ENCODE measurements around the gene PRICKLE3.
"Not testable (repeated sequence)": the region's sequence is repeated elsewhere in the genome, so short reads cannot be mapped to it uniquely, and the experiment has no call there.

The PRICKLE3 gene

GRCh38 chrX:49161632-49162031, 24.5 kb downstream of the PRICKLE3 start:
- Histone ChIP-seq H3K9me3 (ENCODE audit: control insufficient read depth, low read length) (no peaks in the 10 kb centered on the region), H3K4me1 (ENCODE audit: control insufficient read depth, insufficient read depth, low read length) (no peaks in the 10 kb centered on the region), H3K27ac (ENCODE audit: insufficient read depth, low read depth, low read length, poor library complexity, severe bottlenecking) (no peak overlapping the region), H3K27me3 (ENCODE audit: control insufficient read depth, insufficient read depth, low read length, poor library complexity, severe bottlenecking) (peaks cover 37% of the 10 kb centered on the region), H3K4me3 (ENCODE audit: insufficient read depth, low read depth, low read length) (no peak overlapping the region), H3K36me3 (ENCODE audit: control insufficient read depth, insufficient read depth, low read length) (no peaks in the 10 kb centered on the region)
- WGBS, 2 experiments: 85 to 91% methylated on average over 4 to 5 of the region's 5 CpGs

GRCh38 chrX:49160908-49161307, 25.3 kb downstream of the PRICKLE3 start:
- H3K36me3 ChIP-seq (ENCODE audit: control insufficient read depth, insufficient read depth, low read length): no peaks in the 10 kb centered on the region
- no peaks in the 10 kb centered on the region for H3K4me1 ChIP-seq (ENCODE audit: control insufficient read depth, insufficient read depth, low read length)
- no peak overlapping the region for H3K27ac ChIP-seq (ENCODE audit: insufficient read depth, low read depth, low read length, poor library complexity, severe bottlenecking)
- H3K27me3 ChIP-seq (ENCODE audit: control insufficient read depth, insufficient read depth, low read length, poor library complexity, severe bottlenecking): peaks cover 30% of the 10 kb centered on the region
- no peak overlapping the region for H3K4me3 ChIP-seq (ENCODE audit: insufficient read depth, low read depth, low read length)
- WGBS, 2 experiments: 100% methylated on average over 1 of the region's 2 CpGs; no CpG with 5 or more reads in 1 of the 2 experiments
- H3K9me3 ChIP-seq (ENCODE audit: control insufficient read depth, low read length): no peaks in the 10 kb centered on the region

- peaks cover 2% of the 10 kb centered on the region for H3K27me3 ChIP-seq (ENCODE audit: control insufficient read depth, insufficient read depth, low read length, poor library complexity, severe bottlenecking)
- 83 to 85% methylated on average over 23 to 24 of the region's 25 CpGs for WGBS, 2 experiments
- no peaks in the 10 kb centered on the region for H3K36me3 ChIP-seq (ENCODE audit: control insufficient read depth, insufficient read depth, low read length)
- no peaks in the 10 kb centered on the region for H3K9me3 ChIP-seq (ENCODE audit: control insufficient read depth, low read length)
- no peak overlapping the region for H3K4me3 ChIP-seq (ENCODE audit: insufficient read depth, low read depth, low read length)
- H3K4me1 ChIP-seq (ENCODE audit: control insufficient read depth, insufficient read depth, low read length): no peaks in the 10 kb centered on the region
- H3K27ac ChIP-seq (ENCODE audit: insufficient read depth, low read depth, low read length, poor library complexity, severe bottlenecking): no peak overlapping the region
Measured at GRCh38 chrX:49157194-49157593, 29.0 kb downstream of the PRICKLE3 start.

GRCh38 chrX:49155900-49156837, 30.0 kb downstream of the PRICKLE3 start:
- no peaks in the 10 kb centered on the region for H3K9me3 ChIP-seq (ENCODE audit: control insufficient read depth, low read length)
- peak overlapping the region; percentile 39 for H3K4me3 ChIP-seq (ENCODE audit: insufficient read depth, low read depth, low read length)
- no peaks in the 10 kb centered on the region for H3K27me3 ChIP-seq (ENCODE audit: control insufficient read depth, insufficient read depth, low read length, poor library complexity, severe bottlenecking)
- H3K4me1 ChIP-seq (ENCODE audit: control insufficient read depth, insufficient read depth, low read length): no peaks in the 10 kb centered on the region
- peak overlapping the region; percentile 92 for H3K27ac ChIP-seq (ENCODE audit: insufficient read depth, low read depth, low read length, poor library complexity, severe bottlenecking)
- WGBS, 2 experiments: 11 to 13% methylated on average over 65 of the region's 65 CpGs
- H3K36me3 ChIP-seq (ENCODE audit: control insufficient read depth, insufficient read depth, low read length): no peaks in the 10 kb centered on the region

- no peaks in the 10 kb centered on the region for H3K4me1 ChIP-seq (ENCODE audit: control insufficient read depth, insufficient read depth, low read length)
- H3K27me3 ChIP-seq (ENCODE audit: control insufficient read depth, insufficient read depth, low read length, poor library complexity, severe bottlenecking): no peaks in the 10 kb centered on the region
- 4 to 6% methylated on average over 13 to 17 of the region's 18 CpGs for WGBS, 2 experiments
- peak overlapping the region; percentile 92 for H3K27ac ChIP-seq (ENCODE audit: insufficient read depth, low read depth, low read length, poor library complexity, severe bottlenecking)
- no peaks in the 10 kb centered on the region for H3K9me3 ChIP-seq (ENCODE audit: control insufficient read depth, low read length)
- H3K36me3 ChIP-seq (ENCODE audit: control insufficient read depth, insufficient read depth, low read length): no peaks in the 10 kb centered on the region
- H3K4me3 ChIP-seq (ENCODE audit: insufficient read depth, low read depth, low read length): peak overlapping the region; percentile 39
Measured at GRCh38 chrX:49155243-49155899, 30.8 kb downstream of the PRICKLE3 start.

GRCh38 chrX:49153467-49153866, 32.7 kb downstream of the PRICKLE3 start:
- Histone ChIP-seq H3K36me3 (ENCODE audit: control insufficient read depth, insufficient read depth, low read length) (no peaks in the 10 kb centered on the region), H3K27me3 (ENCODE audit: control insufficient read depth, insufficient read depth, low read length, poor library complexity, severe bottlenecking) (no peaks in the 10 kb centered on the region), H3K4me1 (ENCODE audit: control insufficient read depth, insufficient read depth, low read length) (no peaks in the 10 kb centered on the region), H3K27ac (ENCODE audit: insufficient read depth, low read depth, low read length, poor library complexity, severe bottlenecking) (no peak overlapping the region), H3K9me3 (ENCODE audit: control insufficient read depth, low read length) (no peaks in the 10 kb centered on the region), H3K4me3 (ENCODE audit: insufficient read depth, low read depth, low read length) (no peak overlapping the region)
- WGBS, 2 experiments: 89% methylated on average over 1 of the region's 1 CpG; no CpG with 5 or more reads in 1 of the 2 experiments

- H3K36me3 ChIP-seq (ENCODE audit: control insufficient read depth, insufficient read depth, low read length); H3K9me3 ChIP-seq (ENCODE audit: control insufficient read depth, low read length); H3K27ac ChIP-seq (ENCODE audit: insufficient read depth, low read depth, low read length, poor library complexity, severe bottlenecking); H3K27me3 ChIP-seq (ENCODE audit: control insufficient read depth, insufficient read depth, low read length, poor library complexity, severe bottlenecking); H3K4me3 ChIP-seq (ENCODE audit: insufficient read depth, low read depth, low read length); H3K4me1 ChIP-seq (ENCODE audit: control insufficient read depth, insufficient read depth, low read length): not testable (repeated sequence)
- 93 to 96% methylated on average over 14 of the region's 14 CpGs for WGBS, 2 experiments
Measured at GRCh38 chrX:49149291-49149690, 36.9 kb downstream of the PRICKLE3 start.

- H3K4me1 ChIP-seq (ENCODE audit: control insufficient read depth, insufficient read depth, low read length); H3K27me3 ChIP-seq (ENCODE audit: control insufficient read depth, insufficient read depth, low read length, poor library complexity, severe bottlenecking); H3K27ac ChIP-seq (ENCODE audit: insufficient read depth, low read depth, low read length, poor library complexity, severe bottlenecking); H3K36me3 ChIP-seq (ENCODE audit: control insufficient read depth, insufficient read depth, low read length); H3K4me3 ChIP-seq (ENCODE audit: insufficient read depth, low read depth, low read length); H3K9me3 ChIP-seq (ENCODE audit: control insufficient read depth, low read length): not testable (repeated sequence)
- 87 to 89% methylated on average over 20 to 21 of the region's 21 CpGs for WGBS, 2 experiments
Measured at GRCh38 chrX:49148390-49149100, 37.6 kb downstream of the PRICKLE3 start.

- no peak overlapping the region for H3K27ac ChIP-seq (ENCODE audit: insufficient read depth, low read depth, low read length, poor library complexity, severe bottlenecking)
- H3K4me1 ChIP-seq (ENCODE audit: control insufficient read depth, insufficient read depth, low read length): no peaks in the 10 kb centered on the region
- H3K27me3 ChIP-seq (ENCODE audit: control insufficient read depth, insufficient read depth, low read length, poor library complexity, severe bottlenecking): no peaks in the 10 kb centered on the region
- no peaks in the 10 kb centered on the region for H3K9me3 ChIP-seq (ENCODE audit: control insufficient read depth, low read length)
- no peak overlapping the region for H3K4me3 ChIP-seq (ENCODE audit: insufficient read depth, low read depth, low read length)
- WGBS, 2 experiments: 95 to 96% methylated on average over 13 of the region's 13 CpGs
- no peaks in the 10 kb centered on the region for H3K36me3 ChIP-seq (ENCODE audit: control insufficient read depth, insufficient read depth, low read length)
Measured at GRCh38 chrX:49147936-49148335, 38.2 kb downstream of the PRICKLE3 start.

- H3K4me3 ChIP-seq (ENCODE audit: insufficient read depth, low read depth, low read length): no peak overlapping the region
- H3K4me1 ChIP-seq (ENCODE audit: control insufficient read depth, insufficient read depth, low read length): no peaks in the 10 kb centered on the region
- no peaks in the 10 kb centered on the region for H3K27me3 ChIP-seq (ENCODE audit: control insufficient read depth, insufficient read depth, low read length, poor library complexity, severe bottlenecking)
- no peak overlapping the region for H3K27ac ChIP-seq (ENCODE audit: insufficient read depth, low read depth, low read length, poor library complexity, severe bottlenecking)
- no peaks in the 10 kb centered on the region for H3K9me3 ChIP-seq (ENCODE audit: control insufficient read depth, low read length)
- WGBS, 2 experiments: 94 to 96% methylated on average over 7 to 8 of the region's 8 CpGs
- no peaks in the 10 kb centered on the region for H3K36me3 ChIP-seq (ENCODE audit: control insufficient read depth, insufficient read depth, low read length)
Measured at GRCh38 chrX:49147282-49147681, 38.9 kb downstream of the PRICKLE3 start.

Data from ectodermal cell (in vitro differentiated cells).